SK-N-SH (cell line): ENCODE measurements around the gene CCDC138. TPM values are rescaled to one million over a fixed set of nuclear protein-coding genes. Genes with fewer than 3 reads are reported as not detected.

Experiments used
- CTCF ChIA-PET: fragments of 300-600, 350-600 bp; formaldehyde crosslinking; extraction: SDS; loops from one replicate; lab custom pipeline; 2021; lab: Yijun Ruan, JAX
- POLR2A ChIA-PET: fragments of 350-600 bp; sonication (Branson Sonifier 250); formaldehyde crosslinking; extraction: SDS; loops from one replicate; lab custom pipeline; 2020; ENCODE audit warnings: antibody characterized with exemption, inconsistent platforms; lab: Yijun Ruan, JAX
- DNase-seq: peaks from one replicate; pipeline ENCODE4 v3.0.0; 2012
- H2AFZ ChIP-seq: fragments of 200-600 bp; sonication (generic); 2 replicates; pipeline ENCODE4 v1.8.1; 2016; ENCODE audit warnings: antibody characterized with exemption, mild to moderate bottlenecking, low read depth
- H3F3A ChIP-seq: fragments of 200-600 bp; sonication (generic); replicated peaks from 2 replicates; pipeline ENCODE3; 2016; ENCODE audit warnings: antibody characterized with exemption, mild to moderate bottlenecking; ENCODE audit not compliant: insufficient read depth
- H3K27ac ChIP-seq, 2 experiments: fragments of 200-500 bp in 1 of 2; fragments of 200-600 bp in 1 of 2; sonication (Bioruptor generic) in 1 of 2; sonication (generic), shearing (Covaris generic) in 1 of 2; 2 replicates each; pipeline versions ENCODE4 v1.5.1 to v1.6.1; 2014 to 2016; ENCODE audit warnings: low read depth in 2 of 2, inconsistent platforms in 1 of 2, low read length in 1 of 2, mild to moderate bottlenecking in 1 of 2, mixed read lengths in 1 of 2
- H3K27me3 ChIP-seq: fragments of 200-600 bp; sonication (generic), shearing (Covaris generic); 2 replicates; pipeline ENCODE4 v1.6.1; 2016; ENCODE audit warnings: mixed run types; ENCODE audit not compliant: insufficient read depth
- H3K36me3 ChIP-seq, 2 experiments: fragments of 200-500 bp in 1 of 2; fragments of 200-600 bp in 1 of 2; sonication (Bioruptor generic) in 1 of 2; sonication (generic) in 1 of 2; replicated peaks in 1 of 2; 2 replicates each; pipeline versions ENCODE3 to v1.5.1; 2014 to 2016; ENCODE audit warnings: low read length in 1 of 2, mild to moderate bottlenecking in 1 of 2; ENCODE audit not compliant: insufficient read depth in 2 of 2, control insufficient read depth in 1 of 2
- H3K4me1 ChIP-seq, 2 experiments: fragments of 200-500 bp in 1 of 2; fragments of 200-600 bp in 1 of 2; sonication (Bioruptor generic) in 1 of 2; sonication (generic), shearing (Covaris generic) in 1 of 2; 2 replicates each; pipeline versions ENCODE4 v1.5.1 to v1.6.1; 2014 to 2016; ENCODE audit warnings: low read depth in 1 of 2, low read length in 1 of 2, mixed run types in 1 of 2; ENCODE audit not compliant: insufficient read depth in 2 of 2, control insufficient read depth in 1 of 2
- H3K4me2 ChIP-seq: fragments of 200-600 bp; sonication (generic), shearing (Covaris generic); 2 replicates; pipeline ENCODE4 v1.6.1; 2017; ENCODE audit warnings: mixed run types
- H3K4me3 ChIP-seq, 2 experiments: fragments of 200-500 bp in 1 of 2; fragments of 200-600 bp in 1 of 2; sonication (Bioruptor generic) in 1 of 2; sonication (generic), shearing (Covaris generic) in 1 of 2; 2 replicates each; pipeline versions ENCODE4 v1.5.1 to v1.8.1; 2014 to 2016; ENCODE audit warnings: low read depth in 2 of 2, inconsistent platforms in 1 of 2, low read length in 1 of 2, mild to moderate bottlenecking in 1 of 2, mixed read lengths in 1 of 2, moderate library complexity in 1 of 2
- H3K79me2 ChIP-seq: fragments of 200-600 bp; sonication (generic); 2 replicates; pipeline ENCODE4 v1.8.1; 2017; ENCODE audit warnings: mild to moderate bottlenecking; ENCODE audit not compliant: insufficient read depth
- H3K9ac ChIP-seq: fragments of 200-600 bp; sonication (generic); 2 replicates; pipeline ENCODE4 v1.6.1; 2017; ENCODE audit warnings: mixed run types
- H3K9me2 ChIP-seq: fragments of 200-600 bp; sonication (generic); 2 replicates; pipeline ENCODE4 v1.6.1; 2017; ENCODE audit warnings: mixed run types
- H3K9me3 ChIP-seq: fragments of 200-600 bp; sonication (generic); 2 replicates; pipeline ENCODE4 v1.6.1; 2017; ENCODE audit warnings: mixed run types, mild to moderate bottlenecking, moderate library complexity
- H4K20me1 ChIP-seq: fragments of 200-600 bp; sonication (generic); 2 replicates; pipeline ENCODE4 v1.6.1; 2017; ENCODE audit warnings: mild to moderate bottlenecking, mixed run types; ENCODE audit not compliant: insufficient read depth
- CHD2 ChIP-seq: fragments of 150-350 bp; IDR thresholded peaks from 2 replicates; pipeline ENCODE4 v1.6.1; 2018; ENCODE audit warnings: low read length; ENCODE audit not compliant: partially characterized antibody
- ELF1 ChIP-seq: IDR thresholded peaks from 2 replicates; pipeline ENCODE4 v1.4.0; 2012
- FOSL2 ChIP-seq: IDR thresholded peaks from 2 replicates; pipeline ENCODE4 v1.4.0; 2012; ENCODE audit warnings: low read depth, mild to moderate bottlenecking, moderate library complexity, borderline replicate concordance
- GATA2 ChIP-seq: sonication (generic); formaldehyde crosslinking; IDR thresholded peaks from 2 replicates; pipeline ENCODE4 v1.5.0; 2020; ENCODE audit warnings: mild to moderate bottlenecking, missing genetic modification reagents
- MAX ChIP-seq: IDR thresholded peaks from 2 replicates; pipeline ENCODE4 v1.4.0; 2012; ENCODE audit warnings: low read depth
- MEF2A ChIP-seq: IDR thresholded peaks from 2 replicates; pipeline ENCODE4 v1.4.0; 2012; ENCODE audit warnings: low read depth, borderline replicate concordance
- NFIC ChIP-seq: IDR thresholded peaks from 2 replicates; pipeline ENCODE4 v1.4.0; 2012; ENCODE audit warnings: borderline replicate concordance
- NRF1 ChIP-seq: IDR thresholded peaks from 2 replicates; pipeline ENCODE4 v1.6.1; 2012; ENCODE audit warnings: low read depth, mild to moderate bottlenecking, low read length
- RCOR1 ChIP-seq: fragments of 150-350 bp; IDR thresholded peaks from 2 replicates; pipeline ENCODE4 v1.6.1; 2017; ENCODE audit warnings: antibody characterized with exemption, low read length
- REST ChIP-seq: IDR thresholded peaks from 2 replicates; pipeline ENCODE4 v1.6.1; 2012; ENCODE audit warnings: mild to moderate bottlenecking, low read depth, low read length, moderate library complexity
- SIN3A ChIP-seq: IDR thresholded peaks from 2 replicates; pipeline ENCODE4 v1.6.1; 2012; ENCODE audit warnings: low read depth, mild to moderate bottlenecking, low read length, moderate library complexity, borderline replicate concordance
- TCF12 ChIP-seq: IDR thresholded peaks from 2 replicates; pipeline ENCODE4 v1.4.0; 2012
- TEAD4 ChIP-seq: IDR thresholded peaks from 2 replicates; pipeline ENCODE4 v1.4.0; 2012; ENCODE audit warnings: mild to moderate bottlenecking, borderline replicate concordance; ENCODE audit not compliant: insufficient read depth
- YY1 ChIP-seq: IDR thresholded peaks from 2 replicates; pipeline ENCODE4 v1.4.0; 2012; ENCODE audit warnings: low read depth, mild to moderate bottlenecking
- WGBS: methylation state at CpG from one replicate; pipeline ENCODE4 v1.1.6; 2017; ENCODE audit warnings: low lambda C conversion rate; 5-methylcytosine and 5-hydroxymethylcytosine counted together
- polyA plus RNA-seq, 3 experiments: library from polyadenylated mRNA; depleted of rRNA; stranded (reverse); fragments of >200 nt; gene quantifications; 2 replicates each; pipeline ENCODE4 v1.2.3, GENCODE V29; 2012
- TF ChIP-seq, protein P1 (sequence below): IDR thresholded peaks from 2 replicates; pipeline ENCODE4 v1.4.0; 2012; ENCODE audit warnings: low read depth, borderline replicate concordance
- TF ChIP-seq, protein P2 (sequence below): fragments of 150-350 bp; IDR thresholded peaks from 2 replicates; pipeline ENCODE4 v1.6.1; 2016; ENCODE audit warnings: mild to moderate bottlenecking, low read depth, low read length
- TF ChIP-seq, protein P3 (sequence below): fragments of 150-350 bp; IDR thresholded peaks from 2 replicates; pipeline ENCODE4 v1.6.1; 2017; ENCODE audit warnings: antibody characterized with exemption, low read length, low read depth, borderline replicate concordance

The CCDC138 gene
- polyA plus RNA-seq, 1 of the 3 experiments (the other 2 are of a cell fraction), result 1.2 TPM

GRCh38 chr2:108878276-108878675 is 91.7 kb downstream of the CCDC138 start:
- H3K9me2 ChIP-seq, result no peaks in the 10 kb centered on the region

GRCh38 chr2:108884619-108885018 is 98.0 kb downstream of the CCDC138 start:
- TF ChIP-seq CHD2, result no peak
- TF ChIP-seq MAX, result no peak
- no peak overlapping the region for H3K27ac ChIP-seq
- peaks cover 13% of the 10 kb centered on the region for H3K9me3 ChIP-seq
- H3K4me1 ChIP-seq, result no peaks in the 10 kb centered on the region
- H3K4me2 ChIP-seq, result no peak overlapping the region
- no peak overlapping the region for H3K9ac ChIP-seq
- no peak overlapping the region for H2AFZ ChIP-seq
- H3K79me2 ChIP-seq, result no peaks in the 10 kb centered on the region
- WGBS, result 84% methylated on average over 6 of the region's 6 CpGs
- ChIA-PET CTCF (interaction anchor here (1.6 kb wide), 1 partner anchor 10 kb away, joined by 4 read pairs; no protein-coding TSS in a partner anchor), POLR2A (no interaction called here)
- no peaks in the 10 kb centered on the region for H3K27me3 ChIP-seq
- H3K9me2 ChIP-seq, result no peaks in the 10 kb centered on the region
- peaks cover 0 to 3% of the 10 kb centered on the region in 2 experiments for H3K36me3 ChIP-seq
- H3K4me3 ChIP-seq, result no peak overlapping the region
- no peaks in the 10 kb centered on the region for H4K20me1 ChIP-seq
- DNase-seq, result no peak
- no peaks in the 10 kb centered on the region for H3F3A ChIP-seq

More at GRCh38 chr2:108878276-108878675, 91.7 kb downstream of the CCDC138 start:
- H3K27ac ChIP-seq, result no peak overlapping the region
- 0 out of 2 replicates have a peak, but pooled peaks cover 4% of the 10 kb centered on the region for H3K9me3 ChIP-seq
- no peak overlapping the region for H3K4me3 ChIP-seq
- H3K27me3 ChIP-seq, result no peaks in the 10 kb centered on the region
- DNase-seq, result no peak
- no peak overlapping the region for H3K9ac ChIP-seq
- CTCF ChIA-PET, result no interaction called here
- no peaks in the 10 kb centered on the region for H3F3A ChIP-seq
- H3K36me3 ChIP-seq, result peaks cover 0 to 7% of the 10 kb centered on the region in 2 experiments
- no peak for TF ChIP-seq RCOR1
- TF ChIP-seq, protein P1, sequence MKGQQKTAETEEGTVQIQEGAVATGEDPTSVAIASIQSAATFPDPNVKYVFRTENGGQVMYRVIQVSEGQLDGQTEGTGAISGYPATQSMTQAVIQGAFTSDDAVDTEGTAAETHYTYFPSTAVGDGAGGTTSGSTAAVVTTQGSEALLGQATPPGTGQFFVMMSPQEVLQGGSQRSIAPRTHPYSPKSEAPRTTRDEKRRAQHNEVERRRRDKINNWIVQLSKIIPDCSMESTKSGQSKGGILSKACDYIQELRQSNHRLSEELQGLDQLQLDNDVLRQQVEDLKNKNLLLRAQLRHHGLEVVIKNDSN, result no peak
- no peak for TF ChIP-seq TCF12
- TF ChIP-seq TEAD4, result no peak
- H3K79me2 ChIP-seq, result no peaks in the 10 kb centered on the region
- POLR2A ChIA-PET, result no interaction called here
- H4K20me1 ChIP-seq, result no peaks in the 10 kb centered on the region
- no peaks in the 10 kb centered on the region for H3K4me1 ChIP-seq
- no peak overlapping the region for H2AFZ ChIP-seq
- no peak overlapping the region for H3K4me2 ChIP-seq
- 45% methylated on average over 2 of the region's 2 CpGs for WGBS

- CTCF ChIA-PET, result no interaction called here
- Histone ChIP-seq H3K9me2 (no peaks in the 10 kb centered on the region), H3K9ac (no peak overlapping the region)
- TF ChIP-seq ELF1, result no peak
- TF ChIP-seq, protein P2, sequence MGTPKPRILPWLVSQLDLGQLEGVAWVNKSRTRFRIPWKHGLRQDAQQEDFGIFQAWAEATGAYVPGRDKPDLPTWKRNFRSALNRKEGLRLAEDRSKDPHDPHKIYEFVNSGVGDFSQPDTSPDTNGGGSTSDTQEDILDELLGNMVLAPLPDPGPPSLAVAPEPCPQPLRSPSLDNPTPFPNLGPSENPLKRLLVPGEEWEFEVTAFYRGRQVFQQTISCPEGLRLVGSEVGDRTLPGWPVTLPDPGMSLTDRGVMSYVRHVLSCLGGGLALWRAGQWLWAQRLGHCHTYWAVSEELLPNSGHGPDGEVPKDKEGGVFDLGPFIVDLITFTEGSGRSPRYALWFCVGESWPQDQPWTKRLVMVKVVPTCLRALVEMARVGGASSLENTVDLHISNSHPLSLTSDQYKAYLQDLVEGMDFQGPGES, result no peak
- TF ChIP-seq FOSL2, result no peak
- no peak for TF ChIP-seq REST
- no peak for TF ChIP-seq NFIC
- TF ChIP-seq, protein P3, sequence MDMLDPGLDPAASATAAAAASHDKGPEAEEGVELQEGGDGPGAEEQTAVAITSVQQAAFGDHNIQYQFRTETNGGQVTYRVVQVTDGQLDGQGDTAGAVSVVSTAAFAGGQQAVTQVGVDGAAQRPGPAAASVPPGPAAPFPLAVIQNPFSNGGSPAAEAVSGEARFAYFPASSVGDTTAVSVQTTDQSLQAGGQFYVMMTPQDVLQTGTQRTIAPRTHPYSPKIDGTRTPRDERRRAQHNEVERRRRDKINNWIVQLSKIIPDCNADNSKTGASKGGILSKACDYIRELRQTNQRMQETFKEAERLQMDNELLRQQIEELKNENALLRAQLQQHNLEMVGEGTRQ, result no peak
- TF ChIP-seq YY1, result no peak
- TF ChIP-seq SIN3A, result no peak
- no peak for TF ChIP-seq NRF1
- TF ChIP-seq MEF2A, result no peak
- no peak for TF ChIP-seq GATA2
These were observed 103.3 kb downstream of the CCDC138 start for GRCh38 chr2:108889907-108890306.

More at GRCh38 chr2:108889907-108890306, 103.3 kb downstream of the CCDC138 start:
- Histone ChIP-seq H2AFZ (no peak overlapping the region), H3K27ac (no peak overlapping the region), H3K27me3 (no peaks in the 10 kb centered on the region), H3K4me1 (no peaks in the 10 kb centered on the region), H3K9me3 (peaks cover 16% of the 10 kb centered on the region), H3K79me2 (no peaks in the 10 kb centered on the region), H3K4me2 (no peak overlapping the region), H4K20me1 (no peaks in the 10 kb centered on the region), H3K4me3 (no peak overlapping the region), H3K36me3 (peaks cover 0 to 3% of the 10 kb centered on the region in 2 experiments), H3F3A (no peaks in the 10 kb centered on the region)
- DNase-seq, result no peak
- POLR2A ChIA-PET, result no interaction called here
- WGBS, result 40% methylated on average over 1 of the region's 1 CpG
